NCI-H2107 (cell line): Measurements from ENCODE around the gene PLSCR4.
"Not testable (repeated sequence)": the region's sequence is repeated elsewhere in the genome, so short reads cannot be mapped to it uniquely, and the experiment has no call there.

Experiments used
- DNase-seq: peaks from one replicate; lab custom pipeline; 2025; lab: John Stamatoyannopoulos, UW

Gene PLSCR4

DNA sequence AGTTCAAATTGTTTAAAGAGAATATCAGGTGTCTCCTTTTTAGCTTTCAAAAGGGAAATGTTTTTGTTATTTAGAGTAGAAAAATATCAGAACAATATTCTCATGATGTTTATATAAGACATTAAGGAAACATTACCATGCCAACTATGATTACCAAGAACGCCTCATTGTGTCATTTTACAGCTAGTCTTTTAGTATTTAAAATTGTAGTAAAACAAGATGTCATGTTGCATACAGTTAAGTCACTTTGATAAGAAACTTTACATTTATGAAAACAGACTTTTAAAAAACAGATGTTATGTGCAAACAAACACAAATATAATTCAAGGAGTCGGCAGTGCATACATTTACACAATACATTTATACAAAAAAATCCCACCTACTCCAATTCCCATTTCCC lies 4.4 kb downstream of the PLSCR4 start:
- no peak for DNase-seq

DNA sequence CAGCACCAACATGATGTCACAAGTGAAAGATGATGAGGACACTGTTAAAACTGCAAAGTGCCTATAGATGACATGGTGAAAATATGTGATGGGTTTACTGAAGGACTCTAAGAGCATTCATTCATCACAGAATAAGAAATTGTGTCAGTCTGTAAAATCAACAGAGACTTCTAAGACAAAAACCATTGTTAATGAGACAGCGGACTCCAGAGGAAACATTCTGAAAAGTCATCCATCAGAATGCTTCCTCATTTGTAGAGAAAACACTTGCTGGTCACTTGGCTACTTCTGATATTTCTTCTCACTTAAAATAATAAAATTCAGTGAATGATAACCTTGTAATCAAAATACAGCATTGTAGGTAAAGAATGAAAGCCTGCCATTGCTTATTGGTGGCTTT lies 7.3 kb downstream of the PLSCR4 start:
- DNase-seq = no peak

DNA sequence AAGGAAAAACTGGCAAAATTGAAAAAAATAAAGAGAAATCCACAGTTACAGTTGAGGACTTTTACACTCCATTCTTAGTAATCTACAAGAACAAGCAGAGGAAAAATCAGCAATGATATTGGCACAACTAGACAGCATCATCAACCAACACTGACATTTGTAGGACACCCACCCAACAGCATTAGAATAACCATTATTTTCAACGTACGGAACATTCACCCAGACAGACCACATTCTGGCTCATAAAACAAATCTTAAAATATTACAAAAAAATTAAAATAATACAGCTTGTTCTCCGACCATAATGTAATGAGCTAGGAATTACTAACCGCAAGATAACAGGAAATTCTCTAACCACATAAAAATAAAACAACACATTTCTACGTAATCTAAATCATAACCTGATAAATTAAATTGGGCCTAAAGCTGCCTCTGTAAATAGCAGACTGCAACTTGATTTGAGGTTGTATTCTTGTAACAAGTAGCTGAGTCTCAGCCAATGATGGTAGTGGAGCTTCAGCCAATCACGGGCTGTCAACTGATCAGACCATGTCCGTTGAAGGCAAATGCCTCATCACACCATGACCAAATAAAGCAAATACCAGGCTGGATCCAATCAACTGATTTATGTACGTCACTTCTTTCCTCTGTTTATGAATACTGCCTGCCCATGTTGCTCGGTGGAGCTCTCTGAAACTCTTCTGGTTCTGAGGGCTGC lies 9.2 kb downstream of the PLSCR4 start:
- no peak for DNase-seq

DNA sequence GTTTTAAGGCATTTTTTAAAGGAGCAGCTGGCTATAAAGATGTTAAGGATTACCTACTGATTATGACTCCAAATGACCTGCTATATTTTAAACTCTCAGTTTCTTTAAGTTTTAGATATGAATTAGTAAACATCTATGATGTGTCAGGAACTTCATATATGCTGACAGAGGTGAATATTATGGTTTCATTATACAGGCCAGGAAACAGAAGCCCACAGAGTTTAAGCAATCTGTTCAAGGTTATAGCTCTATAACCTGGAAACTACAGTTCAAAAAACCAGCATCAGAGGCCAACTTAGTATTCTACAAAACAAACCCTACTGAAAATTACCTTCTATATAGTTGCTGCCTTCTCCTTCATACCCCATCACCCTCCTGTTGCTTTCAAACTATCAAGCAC lies 17.4 kb downstream of the PLSCR4 start:
- no peak for DNase-seq

DNA sequence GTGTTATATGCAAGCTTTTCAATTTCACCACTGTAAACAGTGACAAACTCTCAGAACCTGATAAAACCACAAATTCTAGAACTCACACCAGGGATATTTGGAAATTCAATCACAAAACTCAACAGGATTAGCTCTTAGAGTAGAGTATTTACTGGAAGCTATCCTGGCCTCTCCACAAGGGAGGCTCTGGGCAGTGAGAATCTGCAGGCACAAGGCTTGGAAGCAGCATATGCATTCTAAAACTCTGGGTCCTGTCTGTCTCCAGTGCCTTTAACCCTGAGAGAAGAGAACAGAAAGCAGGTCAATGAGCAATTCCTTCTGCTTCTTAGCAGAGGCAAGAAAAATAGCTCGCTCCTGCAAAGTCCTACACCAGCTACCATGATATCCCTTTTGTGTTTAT lies 23.4 kb downstream of the PLSCR4 start:
- DNase-seq = no peak

DNA sequence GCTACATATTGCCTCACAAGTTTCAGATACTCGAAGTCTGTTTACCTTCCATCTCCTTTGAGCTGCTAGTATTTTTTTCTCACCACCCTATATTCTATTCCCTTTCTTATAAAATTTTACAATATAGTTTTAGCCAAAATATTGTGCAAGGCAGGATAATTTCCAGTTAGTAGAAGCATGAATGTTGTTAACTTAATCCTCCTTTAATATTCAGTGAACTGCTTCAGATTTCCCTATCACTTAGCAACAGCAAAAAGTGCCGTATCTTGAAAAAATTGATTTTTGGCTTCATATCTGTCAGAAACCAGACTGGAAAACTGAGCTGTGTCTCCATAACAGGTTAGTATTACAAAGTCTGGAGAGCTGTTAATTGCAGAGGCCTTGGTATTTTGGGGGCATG lies 24.0 kb downstream of the PLSCR4 start:
- no peak for DNase-seq

DNA sequence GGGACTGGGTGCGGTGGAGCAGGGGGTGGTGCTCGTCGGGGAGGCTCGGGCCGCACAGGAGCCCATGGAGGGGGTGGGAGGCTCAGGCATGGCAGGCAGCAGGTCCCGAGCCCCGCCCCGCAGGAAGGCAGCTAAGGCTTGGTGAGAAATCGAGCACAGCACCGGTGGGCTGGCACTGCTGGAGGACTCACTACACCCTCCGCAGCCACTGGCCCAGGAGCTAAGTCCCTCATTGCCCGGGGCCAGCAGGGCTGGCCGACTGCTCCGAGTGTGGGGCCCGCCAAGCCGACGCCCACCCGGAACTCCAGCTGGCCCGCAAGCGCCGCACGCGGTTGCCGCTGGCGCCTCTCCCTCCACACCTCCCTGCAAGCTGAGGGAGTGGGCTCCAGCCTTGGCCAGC lies 25.4 kb downstream of the PLSCR4 start:
- not testable (repeated sequence) for DNase-seq

DNA sequence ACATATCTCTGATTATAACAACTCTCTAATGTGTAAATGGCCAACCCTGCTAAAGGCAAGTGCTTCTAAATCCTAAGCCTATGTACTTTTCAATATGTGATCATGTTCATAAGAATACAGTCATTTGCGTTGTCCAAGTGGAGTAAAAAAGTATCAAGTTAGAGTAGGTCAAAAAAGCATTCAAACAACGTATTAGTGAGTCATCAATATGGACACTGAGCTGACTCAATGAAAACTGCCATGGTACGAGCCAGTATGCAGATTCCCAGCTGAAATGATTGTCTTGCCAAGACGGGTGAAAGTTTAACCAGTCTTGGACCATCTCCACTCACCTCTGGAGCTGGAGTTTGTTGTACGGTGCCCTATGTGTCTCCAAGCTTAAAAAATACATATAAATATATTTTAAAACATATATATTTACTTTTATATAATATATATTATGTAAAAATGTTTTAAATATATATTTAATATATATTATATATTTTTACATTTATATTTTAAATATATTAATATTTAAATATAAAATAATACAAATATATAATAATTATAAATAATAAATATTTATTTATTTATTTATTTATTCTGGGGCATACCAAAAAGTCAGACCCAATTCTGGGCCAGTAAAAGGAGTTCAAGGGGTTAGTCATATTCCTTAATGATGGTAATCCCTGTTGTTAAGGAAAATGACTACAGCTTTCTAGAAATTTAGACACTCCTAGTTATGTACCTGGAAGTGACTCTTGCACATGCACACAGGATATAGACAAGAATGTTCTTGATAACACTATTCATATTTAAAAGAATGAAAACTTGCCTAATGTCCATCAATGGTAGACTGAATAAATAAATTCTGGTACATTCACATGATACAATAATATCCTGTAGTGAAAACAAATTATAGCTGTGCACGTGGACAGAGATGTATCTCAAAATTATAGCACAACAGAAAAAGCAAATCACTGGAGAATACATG lies 27.2 kb downstream of the PLSCR4 start:
- DNase-seq = no peak

DNA sequence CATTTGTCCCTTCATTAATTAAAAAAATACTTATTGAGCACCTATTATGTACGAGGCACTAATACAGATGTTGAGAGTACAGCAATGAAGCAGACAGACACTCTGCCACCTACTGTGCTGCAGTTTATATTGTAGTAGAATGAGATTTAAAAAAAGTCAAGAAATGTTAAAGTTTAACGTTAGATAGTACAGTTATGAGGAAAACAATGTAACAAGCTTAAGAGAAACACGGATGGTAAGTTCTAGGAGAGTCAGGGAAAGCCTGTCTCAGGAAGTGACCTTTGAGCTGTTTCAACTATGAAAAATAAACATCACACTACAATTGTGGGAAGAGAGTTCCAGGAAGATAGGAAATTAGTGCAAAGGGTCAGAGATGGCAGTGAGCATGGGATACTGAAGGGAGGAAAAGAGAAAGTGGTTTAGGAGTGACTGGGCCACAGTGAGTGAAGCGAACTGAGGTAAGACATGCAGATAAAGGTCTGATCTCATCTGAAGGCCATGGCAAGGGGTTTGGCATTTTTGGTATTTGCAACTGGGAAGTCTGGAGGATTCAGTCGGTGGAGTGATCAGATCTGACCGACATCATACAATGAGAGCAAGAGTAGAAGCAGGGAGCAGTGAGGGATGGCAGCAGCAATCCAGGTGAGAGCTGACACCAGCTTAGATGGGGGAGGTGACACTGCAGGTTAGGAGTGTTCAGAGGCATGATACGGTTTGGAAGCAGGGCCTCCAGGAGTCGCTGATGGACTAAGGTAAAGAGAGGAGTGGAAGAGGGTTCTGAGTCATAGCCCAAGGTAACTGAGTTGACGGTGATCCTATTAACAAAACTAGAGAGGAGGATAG lies 28.5 kb downstream of the PLSCR4 start:
- DNase-seq = no peak

DNA sequence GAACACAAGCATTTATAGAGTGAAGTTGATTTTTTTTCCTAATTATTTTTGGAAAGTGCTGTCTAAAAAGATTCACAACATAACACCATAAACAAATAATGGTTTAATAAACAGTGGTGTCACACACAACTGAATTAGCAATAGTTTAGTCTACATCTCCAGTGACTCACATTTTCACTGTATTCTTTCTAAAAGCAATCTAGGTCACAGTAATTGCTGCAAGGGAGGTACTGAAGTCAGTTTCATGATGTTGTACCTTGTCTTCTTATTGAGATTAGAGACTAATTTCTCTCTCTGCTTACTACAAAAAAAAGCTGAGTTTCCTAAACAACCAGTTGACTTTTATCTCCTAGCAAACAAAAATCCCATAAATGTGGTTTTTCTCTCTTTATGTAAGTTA lies 29.6 kb downstream of the PLSCR4 start:
- no peak for DNase-seq

DNA sequence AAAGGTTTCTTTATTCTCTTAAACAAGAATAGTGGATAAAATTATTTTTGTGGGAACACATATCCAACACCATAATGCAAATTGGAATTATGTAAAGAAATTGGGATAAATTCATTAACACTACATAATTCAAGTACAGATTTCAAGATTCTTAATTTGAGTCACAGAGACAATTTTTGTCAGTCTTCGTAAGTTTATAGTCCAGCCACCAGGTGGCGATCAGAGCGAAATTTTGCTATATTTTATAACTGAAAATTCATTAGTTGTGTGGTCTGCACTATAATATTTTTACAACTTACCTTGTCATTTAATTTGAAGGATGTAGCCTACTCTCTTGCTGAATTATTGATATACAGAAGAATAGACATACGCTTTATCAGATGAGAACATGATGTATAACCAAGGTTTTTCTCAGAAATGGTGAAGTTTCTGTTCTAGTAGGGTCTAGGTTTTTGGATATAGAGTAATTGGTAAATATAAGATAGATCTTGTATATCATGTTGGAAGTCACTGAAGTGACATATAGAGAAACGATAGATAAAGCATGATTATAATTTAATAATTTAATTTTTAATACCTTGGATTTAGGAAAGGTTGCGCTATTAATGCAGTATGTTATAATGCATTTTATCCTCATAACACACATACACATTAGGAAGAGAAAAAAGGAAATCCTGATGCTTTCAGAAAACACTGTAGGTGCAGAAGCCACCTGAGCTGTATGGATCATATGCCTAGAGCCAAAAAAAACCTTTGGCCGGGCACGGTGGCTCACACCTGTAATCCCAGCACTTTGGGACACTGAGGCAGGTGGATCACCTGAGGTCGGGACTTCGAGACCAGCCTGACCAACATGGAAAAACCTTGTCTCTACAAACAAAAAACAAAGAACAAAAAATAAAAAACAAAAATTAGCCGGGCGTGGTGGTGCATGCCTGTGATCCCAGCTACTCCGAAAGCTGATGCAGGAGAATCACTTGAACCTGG lies 31.7 kb downstream of the PLSCR4 start:
- peak; percentile 11 for DNase-seq

DNA sequence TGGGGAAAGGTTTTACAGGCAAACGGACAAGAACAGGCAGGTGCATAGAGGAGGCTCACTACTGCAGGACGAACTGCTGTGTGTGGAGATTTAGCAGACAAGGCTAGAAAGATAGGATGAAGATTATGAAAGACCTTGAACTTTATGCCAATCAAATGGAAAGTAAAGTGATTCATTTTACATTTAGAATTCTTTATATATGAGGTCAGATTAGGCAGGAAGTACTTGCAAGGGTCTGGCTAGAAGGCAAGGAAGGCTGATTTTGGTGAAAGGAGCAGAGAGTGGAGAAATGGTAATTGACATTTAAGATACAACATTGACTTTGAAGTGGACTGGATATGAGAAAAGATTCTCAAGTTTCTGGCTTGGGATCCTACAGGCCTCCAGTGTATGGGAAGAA lies 33.6 kb downstream of the PLSCR4 start:
- DNase-seq = no peak

DNA sequence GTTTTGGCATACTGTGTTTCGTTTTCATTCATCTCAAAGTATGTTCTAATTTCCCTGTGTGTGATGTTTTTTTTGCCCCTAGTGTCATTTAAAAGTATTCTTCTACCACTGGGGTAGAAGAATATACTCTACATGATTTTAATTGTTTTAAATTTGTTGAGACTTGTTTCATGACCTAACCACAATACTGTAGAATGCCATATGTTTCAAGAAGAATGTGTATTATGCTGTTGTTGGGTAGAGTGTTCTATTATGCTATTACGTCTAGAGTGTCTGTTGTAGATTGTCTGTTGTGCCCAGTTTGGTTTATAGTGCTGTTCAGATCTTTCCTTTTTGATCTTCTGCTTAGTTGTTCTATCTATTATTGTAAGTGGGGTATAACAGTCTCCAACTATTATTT lies 36.4 kb downstream of the PLSCR4 start:
- DNase-seq = no peak

DNA sequence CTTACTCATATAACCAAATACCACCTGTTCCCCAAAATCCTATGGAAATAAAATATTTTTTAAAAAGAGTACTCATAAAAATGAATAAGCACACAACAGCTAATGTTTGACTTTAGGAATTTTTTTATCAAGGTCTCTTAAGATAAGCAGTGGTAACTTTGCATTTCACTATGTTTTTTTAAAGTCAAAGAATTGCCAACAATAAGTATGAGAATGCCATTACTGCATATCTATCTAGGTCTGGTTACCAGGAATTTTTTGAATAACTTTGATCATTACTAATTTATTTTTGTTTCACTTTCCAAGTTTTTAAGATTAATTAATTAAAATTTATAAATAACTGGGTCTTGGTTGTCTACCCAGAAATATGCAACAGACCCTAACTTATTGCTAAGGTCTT lies 41.5 kb downstream of the PLSCR4 start:
- DNase-seq = no peak

DNA sequence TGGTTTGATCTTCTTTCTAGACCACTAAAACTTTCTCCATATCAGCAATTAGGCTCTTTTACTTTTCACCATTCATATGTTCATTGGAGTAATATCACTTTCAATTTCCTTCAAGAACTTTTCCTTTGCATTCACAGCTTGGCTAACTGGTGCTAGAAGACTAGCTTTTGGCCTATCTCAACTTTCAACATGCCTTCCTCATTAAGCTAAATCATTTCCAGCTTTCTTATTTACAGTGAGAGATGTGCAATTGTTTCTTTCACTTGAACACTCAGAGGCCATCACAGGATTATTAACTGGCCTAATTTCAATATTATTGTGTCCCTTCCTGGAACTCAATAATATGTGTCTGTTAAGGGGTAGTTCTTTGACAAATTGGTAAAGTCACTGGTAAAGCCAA lies 47.1 kb downstream of the PLSCR4 start:
- no peak for DNase-seq

DNA sequence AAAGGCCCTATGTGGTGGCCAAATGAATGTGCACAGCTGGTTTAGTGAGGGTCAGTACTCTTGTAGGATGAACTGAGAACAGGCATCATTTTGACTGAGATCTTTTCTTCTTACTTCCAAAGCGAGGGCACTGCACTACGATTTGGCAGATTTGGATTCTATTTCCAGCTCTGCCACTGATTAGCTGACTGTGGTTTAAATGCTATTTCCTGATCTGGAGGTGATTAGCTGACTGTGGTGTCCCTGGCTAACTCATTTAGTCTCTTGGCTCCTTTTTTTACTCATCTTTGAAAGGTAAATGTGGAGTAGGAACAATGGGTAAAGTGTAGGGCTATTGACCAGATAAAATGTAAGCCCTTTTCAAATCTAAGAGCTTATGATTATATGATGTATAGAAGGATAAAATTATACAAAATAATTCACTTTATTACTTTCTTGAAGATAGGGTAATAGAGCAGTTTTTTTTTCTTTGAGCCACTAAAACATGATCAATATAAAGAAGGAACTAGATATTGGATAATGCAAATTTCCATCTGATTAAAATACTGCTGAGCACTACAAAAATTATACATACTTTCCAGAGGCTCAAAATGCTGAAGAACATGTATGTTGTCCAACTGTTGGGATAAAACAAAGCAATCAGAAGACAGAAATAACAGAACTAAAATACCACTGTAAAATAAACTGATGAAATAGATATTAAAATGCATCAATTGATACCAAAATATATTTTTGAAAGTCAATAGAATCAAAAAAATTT lies 50.3 kb downstream of the PLSCR4 start:
- DNase-seq = no peak

DNA sequence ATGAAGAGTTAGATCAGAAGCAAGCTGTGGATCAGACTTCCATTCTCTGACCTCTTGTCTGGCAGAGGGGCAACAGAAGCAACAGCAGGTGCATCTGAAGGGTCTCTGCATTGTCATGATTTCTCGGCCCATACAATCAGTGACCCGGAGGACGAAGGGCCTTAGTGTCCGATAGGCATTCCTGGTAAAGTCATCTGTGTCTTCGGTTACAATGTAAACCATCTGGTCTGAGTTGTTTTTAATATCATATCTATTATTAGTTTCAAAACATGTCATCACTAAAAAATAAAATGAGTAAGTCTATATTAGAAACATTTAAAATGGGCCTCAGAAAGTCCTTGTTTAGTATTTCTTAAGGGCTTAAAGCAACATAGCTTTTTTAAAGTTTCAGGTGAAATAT lies 51.1 kb downstream of the PLSCR4 start:
- DNase-seq = no peak

DNA sequence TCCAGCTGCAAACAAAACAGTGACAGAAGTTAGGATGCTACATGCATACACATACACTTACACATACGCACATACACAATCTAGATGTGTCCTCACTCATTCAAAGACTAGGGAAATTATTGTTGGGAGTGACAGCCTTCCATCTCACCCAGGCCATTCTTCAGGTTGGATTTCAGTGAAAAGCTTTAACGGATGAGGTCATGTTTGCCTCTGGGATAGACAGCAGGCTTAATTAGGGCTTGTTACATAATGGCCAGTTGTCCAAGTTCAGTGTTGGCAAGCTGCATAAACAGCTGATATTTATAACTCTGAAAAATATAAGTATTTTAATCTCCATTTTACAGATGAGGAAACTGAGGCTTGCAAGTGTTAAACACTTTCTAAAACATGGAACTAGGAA lies 54.1 kb downstream of the PLSCR4 start:
- DNase-seq = no peak

DNA sequence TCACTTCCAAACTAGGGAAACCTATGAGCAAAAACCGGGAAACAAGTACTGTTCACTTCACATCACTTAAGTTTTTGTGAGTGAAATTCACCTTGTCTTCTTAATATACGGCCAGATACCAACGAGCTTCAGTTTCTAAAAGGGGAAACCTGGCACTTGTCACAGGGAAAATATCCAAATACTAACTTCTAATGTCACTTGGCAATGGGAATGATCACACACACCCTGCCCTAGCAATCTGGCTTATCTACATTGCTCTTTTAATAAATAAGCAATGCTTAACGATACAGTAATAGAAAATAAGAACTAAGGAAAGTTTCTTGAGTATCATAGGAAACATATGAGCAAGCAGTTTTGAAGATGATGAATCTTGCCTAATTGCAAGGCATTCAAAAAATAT lies 55.3 kb downstream of the PLSCR4 start:
- DNase-seq = no peak

DNA sequence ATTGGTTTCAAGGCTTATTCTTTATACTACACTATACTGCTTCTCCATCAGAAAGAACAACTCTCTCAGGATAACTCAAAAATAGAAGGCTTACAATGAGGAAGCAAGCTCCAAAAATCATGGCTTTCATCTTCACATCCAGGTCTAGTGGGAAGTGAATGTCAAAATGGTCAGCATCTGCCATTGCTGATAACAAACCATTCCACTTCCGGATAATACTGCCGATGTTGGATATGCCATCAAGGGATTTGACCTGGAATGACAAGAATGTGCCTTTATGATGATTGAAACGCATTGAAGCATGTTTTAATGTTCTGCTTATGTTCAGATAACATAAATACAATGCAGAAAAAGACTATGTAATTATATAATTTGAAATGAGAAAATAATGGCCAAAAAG lies 55.9 kb downstream of the PLSCR4 start:
- DNase-seq = no peak

DNA sequence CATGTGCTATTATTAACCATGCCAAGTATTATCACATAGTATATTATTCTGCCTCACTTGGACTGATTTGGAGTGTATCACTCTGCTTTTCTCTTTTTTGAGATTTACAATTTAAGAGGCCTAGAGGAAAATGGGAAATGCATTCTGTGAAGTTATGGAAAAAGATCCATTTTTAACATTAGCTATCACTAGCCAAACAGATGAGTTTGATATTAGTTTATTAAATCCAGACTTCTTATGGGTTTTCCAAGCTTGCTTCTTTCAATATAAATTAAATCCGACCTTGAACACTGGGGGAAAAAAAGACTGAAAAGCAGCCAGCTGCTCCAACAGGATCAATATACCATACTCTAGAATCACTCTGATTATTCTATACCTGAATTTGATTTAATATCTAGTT lies 59.9 kb downstream of the PLSCR4 start:
- no peak for DNase-seq
